Activated CD4-positive, alpha-beta T cell treated with anti-CD3 and anti-CD28 coated beads for 1 hour (primary cell): ENCODE measurements around the gene SH3BP4.

Experiments used
- DNase-seq: peaks from one replicate; pipeline ENCODE4 v3.0.0-alpha.2; 2020

The SH3BP4 gene

GRCh38 chr2:235066490-235066889, 114.7 kb downstream of the SH3BP4 start:
- no peak for DNase-seq

GRCh38 chr2:235066895-235067294, 115.1 kb downstream of the SH3BP4 start:
- no peak for DNase-seq

GRCh38 chr2:235068701-235069100, 116.9 kb downstream of the SH3BP4 start:
- DNase-seq = no peak

- no peak for DNase-seq
These were observed 118.4 kb downstream of the SH3BP4 start for GRCh38 chr2:235070063-235070706.

- DNase-seq = no peak
These were observed 122.1 kb downstream of the SH3BP4 start for GRCh38 chr2:235073868-235074413.

GRCh38 chr2:235077046-235077445, 125.2 kb downstream of the SH3BP4 start:
- DNase-seq = no peak

GRCh38 chr2:235078182-235078581, 126.4 kb downstream of the SH3BP4 start:
- DNase-seq = no peak

GRCh38 chr2:235078914-235079472, 127.2 kb downstream of the SH3BP4 start:
- DNase-seq = no peak

GRCh38 chr2:235080101-235080500, 128.3 kb downstream of the SH3BP4 start:
- DNase-seq = no peak

GRCh38 chr2:235082578-235083338, 130.9 kb downstream of the SH3BP4 start:
- no peak for DNase-seq

GRCh38 chr2:235083822-235084221, 132.0 kb downstream of the SH3BP4 start:
- no peak for DNase-seq

- DNase-seq = no peak
These were observed 132.6 kb downstream of the SH3BP4 start for GRCh38 chr2:235084424-235084823.

GRCh38 chr2:235085476-235085875, 133.7 kb downstream of the SH3BP4 start:
- DNase-seq = no peak

- DNase-seq = no peak
These were observed 134.8 kb downstream of the SH3BP4 start for GRCh38 chr2:235086481-235087184.

- DNase-seq = no peak
These were observed 136.1 kb downstream of the SH3BP4 start for GRCh38 chr2:235087832-235088495.

GRCh38 chr2:235088496-235088921, 136.7 kb downstream of the SH3BP4 start:
- no peak for DNase-seq

- no peak for DNase-seq
These were observed 139.6 kb downstream of the SH3BP4 start for GRCh38 chr2:235091421-235091820.

- no peak for DNase-seq
These were observed 140.2 kb downstream of the SH3BP4 start for GRCh38 chr2:235091983-235092382.

- DNase-seq = no peak
These were observed 140.8 kb downstream of the SH3BP4 start for GRCh38 chr2:235092433-235093223.

- DNase-seq = no peak
These were observed 142.6 kb downstream of the SH3BP4 start for GRCh38 chr2:235094457-235094856.

GRCh38 chr2:235095569-235095968, 143.8 kb downstream of the SH3BP4 start:
- DNase-seq = no peak

- no peak for DNase-seq
These were observed 144.6 kb downstream of the SH3BP4 start for GRCh38 chr2:235096447-235096846.
